Activated CD4-positive, CD25-positive, alpha-beta regulatory T cell treated with anti-CD3 and anti-CD28 coated beads, Interleukin-2, amount 50 U/mL, for 16 hours (primary cell): ENCODE data around the gene INPP5D.
"Not testable (repeated sequence)": the region's sequence is repeated elsewhere in the genome, so short reads cannot be mapped to it uniquely, and the experiment has no call there.

Source experiments
- DNase-seq: peaks from one replicate; pipeline ENCODE4 v3.0.0-alpha.2; 2020; ENCODE audit warnings: low read depth, low spot score

The INPP5D gene

DNA sequence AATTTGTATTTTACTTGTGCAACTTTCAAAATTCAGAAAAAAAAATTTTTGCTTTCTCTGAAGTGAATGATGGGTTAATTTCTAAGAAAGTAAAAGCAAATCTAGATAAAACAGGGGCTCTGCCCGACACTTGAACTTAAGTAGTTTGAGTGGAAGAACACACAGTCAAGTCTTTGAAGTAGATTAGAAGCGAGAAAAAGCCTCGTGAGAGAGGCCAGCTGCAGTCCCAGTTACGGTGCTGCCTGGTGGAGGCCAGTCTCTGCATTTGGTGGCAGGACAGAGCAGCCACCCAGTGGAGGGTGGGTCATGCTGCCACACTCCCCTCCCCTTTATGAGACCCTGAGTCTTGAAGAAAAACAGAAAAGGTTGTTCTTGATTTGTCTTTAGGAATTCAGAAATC lies 81.8 kb downstream of the INPP5D start:
- DNase-seq: no peak

DNA sequence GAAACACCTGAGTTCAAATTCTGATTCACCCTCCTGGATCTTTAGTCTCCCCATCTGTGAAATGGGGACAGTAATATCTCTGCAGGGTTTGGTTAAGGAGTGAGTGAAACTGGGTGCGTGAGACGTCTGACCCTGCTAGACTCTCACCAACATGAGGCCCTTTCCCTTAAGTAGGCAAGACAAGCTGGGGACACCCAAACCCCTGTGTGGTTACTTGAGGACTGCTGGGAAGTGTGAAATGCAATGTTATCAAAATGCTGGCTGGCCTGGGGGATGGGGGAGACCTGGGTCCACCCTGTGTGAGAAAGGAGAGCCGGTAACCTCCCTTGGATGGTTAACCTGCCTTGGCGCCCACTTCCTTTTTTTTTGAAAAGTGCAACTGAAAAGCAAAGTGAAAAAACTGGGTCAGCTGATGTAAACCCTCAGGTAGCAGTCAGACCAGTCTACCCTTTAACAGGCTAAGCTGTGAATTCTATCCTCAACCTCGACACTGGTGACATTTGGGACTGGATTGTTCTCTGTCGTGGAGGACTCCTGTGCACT lies 82.3 kb downstream of the INPP5D start:
- DNase-seq: no peak

- no peak for DNase-seq
These were observed 83.7 kb downstream of the INPP5D start for GRCh38 chr2:233143700-233144331.

DNA sequence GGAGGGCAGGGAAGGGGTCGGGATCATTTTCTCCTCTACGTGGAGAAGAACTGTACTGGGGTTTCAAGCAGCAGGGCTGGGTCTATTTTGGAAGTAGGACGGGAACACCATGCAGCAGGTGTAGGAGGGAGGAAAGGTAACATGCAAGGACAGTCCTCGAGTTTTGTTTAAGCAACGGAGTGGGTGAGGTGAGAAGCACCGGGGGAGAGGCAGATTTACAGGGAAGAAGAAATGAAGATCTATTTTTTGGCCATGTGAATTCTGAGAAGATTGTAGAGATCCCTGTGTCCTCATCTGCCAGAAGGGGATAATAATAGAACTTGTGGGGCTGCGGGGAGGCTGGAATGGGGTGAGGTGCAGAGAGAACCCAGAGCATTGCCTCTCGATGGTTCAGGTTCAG lies 85.6 kb downstream of the INPP5D start:
- DNase-seq: no peak

DNA sequence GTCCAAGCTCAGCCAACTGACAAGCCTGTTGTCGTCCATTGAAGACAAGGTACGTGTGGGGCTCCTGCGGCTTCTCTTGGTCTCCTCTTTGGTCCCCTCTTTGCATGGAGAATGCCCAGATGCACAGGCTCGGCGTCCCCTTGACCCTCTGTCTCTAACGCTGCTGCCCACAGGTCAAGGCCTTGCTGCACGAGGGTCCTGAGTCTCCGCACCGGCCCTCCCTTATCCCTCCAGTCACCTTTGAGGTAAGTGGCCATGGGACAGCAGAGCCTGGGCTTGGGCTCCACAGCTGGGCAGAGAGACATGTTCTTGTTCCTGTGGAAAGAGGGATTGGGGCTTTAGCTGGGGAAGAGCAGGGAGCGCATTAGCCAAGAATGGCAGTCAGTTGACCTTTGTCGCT lies 86.1 kb downstream of the INPP5D start:
- no peak for DNase-seq

- no peak for DNase-seq
These were observed 87.1 kb downstream of the INPP5D start for GRCh38 chr2:233147136-233147828.

DNA sequence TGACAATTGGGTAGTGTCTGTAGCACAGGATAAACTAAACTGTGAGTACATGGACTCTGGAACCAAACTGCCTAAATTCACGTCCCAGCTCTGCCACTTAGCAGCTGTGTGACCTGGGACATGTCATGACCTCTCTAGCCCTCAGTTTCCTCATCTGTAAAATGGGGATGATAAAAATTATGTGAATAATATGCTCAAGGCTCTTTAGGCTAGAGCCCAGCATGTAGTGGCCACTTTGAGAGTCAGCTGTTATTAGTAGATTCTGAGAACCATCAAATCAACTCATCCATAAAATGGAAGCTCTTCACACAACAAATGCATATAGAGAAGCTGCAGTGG lies 87.7 kb downstream of the INPP5D start:
- DNase-seq: no peak

- DNase-seq: no peak
These were observed 88.2 kb downstream of the INPP5D start for GRCh38 chr2:233148354-233148753.

GRCh38 chr2:233152541-233152940 lies 92.4 kb downstream of the INPP5D start:
- no peak for DNase-seq

- no peak for DNase-seq
These were observed 93.1 kb downstream of the INPP5D start for GRCh38 chr2:233153146-233153798.

- no peak for DNase-seq
These were observed 95.9 kb downstream of the INPP5D start for GRCh38 chr2:233156001-233156400.

- not testable (repeated sequence) for DNase-seq
These were observed 96.3 kb downstream of the INPP5D start for GRCh38 chr2:233156461-233156860.

GRCh38 chr2:233161730-233162129 lies 101.6 kb downstream of the INPP5D start:
- no peak for DNase-seq

GRCh38 chr2:233162770-233163169 lies 102.6 kb downstream of the INPP5D start:
- no peak for DNase-seq

DNA sequence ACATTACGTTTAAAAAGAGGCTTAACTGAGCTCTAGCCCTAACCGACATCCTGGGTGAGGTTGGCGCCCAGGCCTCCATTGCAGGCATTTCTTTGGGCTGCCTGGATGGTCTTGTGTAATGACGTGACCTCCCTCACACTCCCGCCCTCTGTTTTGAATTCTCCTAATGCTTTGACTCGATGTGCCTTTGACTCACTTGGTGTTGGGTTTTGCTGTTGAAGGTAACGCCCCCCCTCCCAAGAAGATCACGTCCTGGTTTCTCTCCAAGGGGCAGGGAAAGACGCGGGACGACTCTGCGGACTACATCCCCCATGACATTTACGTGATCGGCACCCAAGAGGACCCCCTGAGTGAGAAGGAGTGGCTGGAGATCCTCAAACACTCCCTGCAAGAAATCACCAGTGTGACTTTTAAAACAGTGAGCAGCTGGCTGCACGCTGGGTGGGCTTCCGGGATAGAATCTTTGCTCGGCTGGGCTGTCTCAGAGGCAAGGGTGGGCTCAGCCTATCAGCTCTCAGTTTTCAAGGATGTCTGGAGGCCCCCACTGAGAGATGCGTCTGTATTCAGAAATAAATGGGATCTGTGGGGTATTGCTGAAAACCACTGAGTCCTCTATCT lies 103.5 kb downstream of the INPP5D start:
- DNase-seq: no peak

GRCh38 chr2:233164128-233164635 lies 104.0 kb downstream of the INPP5D start:
- no peak for DNase-seq

DNA sequence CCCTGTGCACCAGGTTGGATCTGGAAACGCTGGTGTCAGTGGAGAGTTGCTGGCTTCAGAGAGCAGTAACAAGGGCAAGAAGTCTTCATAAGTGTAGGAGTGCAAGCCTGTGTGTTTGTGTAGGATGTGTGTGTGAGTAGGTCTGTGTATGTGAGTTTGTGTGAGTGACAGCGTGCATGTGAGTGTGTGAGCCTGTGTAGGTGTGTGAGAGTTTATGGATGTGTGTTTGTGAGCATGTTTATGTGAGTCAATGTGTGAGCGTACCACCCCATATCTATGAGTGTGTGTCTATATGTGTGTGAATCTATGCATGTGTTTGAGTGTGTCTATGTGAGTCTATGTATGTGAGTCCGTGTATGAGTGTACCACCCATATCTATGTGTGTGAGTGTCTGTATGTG lies 104.8 kb downstream of the INPP5D start:
- DNase-seq: no peak

GRCh38 chr2:233165543-233165894 lies 105.4 kb downstream of the INPP5D start:
- no peak for DNase-seq

- no peak for DNase-seq
These were observed 105.9 kb downstream of the INPP5D start for GRCh38 chr2:233165895-233166661.

GRCh38 chr2:233168445-233168844 lies 108.3 kb downstream of the INPP5D start:
- no peak for DNase-seq

DNA sequence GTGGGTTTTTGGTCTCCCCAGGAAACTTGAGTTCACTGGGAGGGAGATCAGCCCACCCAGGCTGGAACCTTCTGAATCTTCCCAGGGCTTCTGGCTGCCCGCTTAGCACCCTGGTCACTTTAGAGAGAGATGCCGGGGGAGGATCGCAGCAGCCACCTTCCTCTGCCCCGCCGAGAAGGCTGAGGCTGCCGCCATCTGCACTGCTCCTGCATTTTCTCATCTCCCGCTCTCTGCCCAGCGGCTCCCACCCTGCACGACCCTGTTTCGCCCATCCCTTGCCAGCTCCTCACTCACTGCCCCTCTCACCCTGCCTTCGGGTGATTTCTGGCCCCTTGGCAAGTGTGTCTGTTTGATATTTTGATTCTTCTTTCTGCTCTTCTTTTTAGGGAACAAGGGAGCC lies 108.8 kb downstream of the INPP5D start:
- no peak for DNase-seq

DNA sequence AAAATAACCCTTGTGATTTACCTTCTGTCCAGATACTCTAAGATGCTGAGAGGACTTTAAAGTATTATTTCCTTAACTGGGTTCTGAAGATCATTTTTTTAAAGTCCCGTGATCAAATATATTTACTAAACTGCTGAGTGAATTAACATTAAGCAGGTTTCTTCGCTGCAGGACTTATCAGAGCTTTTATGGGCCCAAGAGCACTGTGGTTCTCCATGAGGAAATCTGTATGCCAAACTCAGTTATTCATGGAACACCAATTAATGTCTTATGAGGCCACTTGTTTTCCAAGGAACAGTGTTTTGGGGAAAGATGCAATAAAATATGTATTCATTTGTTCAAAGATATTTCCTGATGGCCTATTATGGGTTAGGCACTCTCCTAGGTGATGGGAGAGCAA lies 111.2 kb downstream of the INPP5D start:
- no peak for DNase-seq
